ENCODE data around the gene EML6.

DNA sequence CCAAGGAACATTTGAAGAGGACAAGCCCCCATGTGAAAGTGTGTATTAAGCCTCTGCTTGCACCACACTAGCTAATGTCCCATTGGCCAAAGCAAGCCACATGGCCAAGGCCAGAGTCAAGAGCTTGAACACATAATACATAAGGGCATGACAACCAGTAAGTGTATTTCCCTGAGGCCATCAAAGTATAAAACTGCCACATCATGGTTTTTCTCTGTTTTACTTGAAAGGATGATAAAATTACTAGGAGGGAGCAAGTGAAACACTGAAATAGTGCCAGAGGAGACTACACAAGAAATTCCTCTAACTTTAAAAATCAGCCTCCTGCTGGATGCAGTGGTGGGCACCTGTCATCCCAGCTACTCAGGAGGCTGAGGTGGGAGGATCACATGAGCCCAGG is 30.9 kb upstream of the EML6 start:
- TF ChIP-seq CTCF (IDR thresholded peaks at IDR 0.05), result no peak
- TF ChIP-seq FOXJ3 (CRISPR knock-in tag; IDR thresholded peaks at IDR 0.05), result no peak
- TF ChIP-seq, protein P1, sequence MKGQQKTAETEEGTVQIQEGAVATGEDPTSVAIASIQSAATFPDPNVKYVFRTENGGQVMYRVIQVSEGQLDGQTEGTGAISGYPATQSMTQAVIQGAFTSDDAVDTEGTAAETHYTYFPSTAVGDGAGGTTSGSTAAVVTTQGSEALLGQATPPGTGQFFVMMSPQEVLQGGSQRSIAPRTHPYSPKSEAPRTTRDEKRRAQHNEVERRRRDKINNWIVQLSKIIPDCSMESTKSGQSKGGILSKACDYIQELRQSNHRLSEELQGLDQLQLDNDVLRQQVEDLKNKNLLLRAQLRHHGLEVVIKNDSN (IDR thresholded peaks at IDR 0.05; ENCODE audit: borderline replicate concordance, low read depth), result no peak
- TF ChIP-seq EZH2phosphoT487 (IDR thresholded peaks at IDR 0.05; ENCODE audit: borderline replicate concordance, low read depth), result no peak
- TF ChIP-seq NFIC (IDR thresholded peaks at IDR 0.05; ENCODE audit: borderline replicate concordance), result no peak
- TF ChIP-seq, protein P2, sequence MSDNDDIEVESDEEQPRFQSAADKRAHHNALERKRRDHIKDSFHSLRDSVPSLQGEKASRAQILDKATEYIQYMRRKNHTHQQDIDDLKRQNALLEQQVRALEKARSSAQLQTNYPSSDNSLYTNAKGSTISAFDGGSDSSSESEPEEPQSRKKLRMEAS (IDR thresholded peaks at IDR 0.05; ENCODE audit: low read depth), result no peak
- no peak for TF ChIP-seq YY1 (IDR thresholded peaks at IDR 0.05; ENCODE audit: low read depth)
- no peak for TF ChIP-seq EP300 (IDR thresholded peaks at IDR 0.05; ENCODE audit: borderline replicate concordance in 1 of 2, low read depth in 1 of 2, low read length in 1 of 2)
- TF ChIP-seq IRF3 (IDR thresholded peaks at IDR 0.05; ENCODE audit: low read depth, low read length), result no peak

All from SK-N-SH (cell line).